Caco-2 (cell line): ENCODE data around the gene FRMD4A. TPM values are rescaled to one million over a fixed set of nuclear protein-coding genes. Genes with fewer than 3 reads are reported as not detected.

Source experiments
- Bru-seq: library from RNA; stranded (reverse); fragments of 400-500 nt; gene quantifications from one replicate; lab custom pipeline; 2021; lab: Mats Ljungman, UMichigan
- BruChase-seq, 2 experiments: library from RNA; stranded (reverse); fragments of 400-500 nt; gene quantifications; one replicate each; lab custom pipeline; 2021; lab: Mats Ljungman, UMichigan
- BruUV-seq: library from RNA; stranded (reverse); fragments of 400-500 nt; replicated peaks from 2 replicates; lab custom pipeline; 2021; lab: Mats Ljungman, UMichigan
- CTCF ChIA-PET: fragments of 300-600 bp; sonication (Branson Sonifier 250); formaldehyde crosslinking; loops from one replicate; lab custom pipeline; 2022; ENCODE audit warnings: antibody characterized with exemption; lab: Charles Lee
- POLR2A ChIA-PET: fragments of 300-600 bp; sonication (Branson Sonifier 250); formaldehyde crosslinking; loops from one replicate; lab custom pipeline; 2022; ENCODE audit warnings: antibody characterized with exemption; lab: Charles Lee
- DNase-seq, 2 experiments: peaks; one replicate each; pipeline versions ENCODE4 v3.0.0 to v3.0.0-alpha.2; 2020 to 2022
- H3K27me3 ChIP-seq: replicated peaks from 2 replicates; pipeline ENCODE4 v1.6.0; 2011; ENCODE audit warnings: low read length; ENCODE audit not compliant: control insufficient read depth, insufficient read depth
- H3K36me3 ChIP-seq: 2 replicates; pipeline ENCODE4 v1.5.1; 2011; ENCODE audit warnings: low read length; ENCODE audit not compliant: control insufficient read depth, insufficient read depth
- H3K4me1 ChIP-seq: fragments of 250-450 bp; sonication (Bioruptor Pico); 2 replicates; pipeline ENCODE4 v1.5.1; 2020; ENCODE audit warnings: mild to moderate bottlenecking
- H3K4me3 ChIP-seq: 2 replicates; pipeline ENCODE4 v1.5.1; 2011; ENCODE audit warnings: low read depth, mild to moderate bottlenecking, control low read depth, low read length
- H3K9me3 ChIP-seq: fragments of 250-450 bp; sonication (Bioruptor Pico); 2 replicates; pipeline ENCODE4 v1.5.1; 2020; ENCODE audit warnings: mild to moderate bottlenecking, moderate library complexity
- H3K27ac Mint-ChIP-seq: one replicate; pipeline ENCODE4 v1.8.0; 2022; ENCODE audit warnings: mixed read lengths; ENCODE audit not compliant: unreplicated experiment
- H3K27me3 Mint-ChIP-seq: one replicate; pipeline ENCODE4 v1.8.0; 2022; ENCODE audit warnings: mixed read lengths; ENCODE audit not compliant: insufficient read depth, unreplicated experiment
- H3K36me3 Mint-ChIP-seq: one replicate; pipeline ENCODE4 v1.8.0; 2022; ENCODE audit warnings: mild to moderate bottlenecking, mixed read lengths; ENCODE audit not compliant: insufficient read depth, unreplicated experiment
- H3K4me1 Mint-ChIP-seq: one replicate; pipeline ENCODE4 v1.8.0; 2022; ENCODE audit warnings: low read depth, mixed read lengths; ENCODE audit not compliant: unreplicated experiment
- H3K4me3 Mint-ChIP-seq: one replicate; pipeline ENCODE4 v1.8.0; 2022; ENCODE audit warnings: mild to moderate bottlenecking, moderate library complexity, mixed read lengths; ENCODE audit not compliant: unreplicated experiment
- H3K9me3 Mint-ChIP-seq: one replicate; pipeline ENCODE4 v1.8.0; 2022; ENCODE audit warnings: mixed read lengths; ENCODE audit not compliant: unreplicated experiment
- intact Hi-C: fragments of 100-400 bp; cut with micrococcal nuclease; formaldehyde crosslinking; loops from one replicate; pipeline ENCODE4 v1.10.0; 2022; ENCODE audit not compliant: unreplicated experiment
- long read RNA-seq: library from polyadenylated mRNA; stranded (forward); transcript quantifications from one replicate; pipeline ENCODE4 v2.0.0, GENCODE V29; 2022
- total RNA-seq: library from RNA; stranded (reverse); gene quantifications from 2 replicates; pipeline ENCODE4 v1.2.3, GENCODE V29; 2022
- TF ChIP-seq, protein P1 (sequence below), 2 experiments: fragments of 200-600 bp in 1 of 2; IDR thresholded peaks; 1 replicate in 1 of 2; 2 replicates in 1 of 2; pipeline versions ENCODE4 v1.5.1 to v1.8.0; 2011 to 2022; ENCODE audit warnings: antibody characterized with exemption in 1 of 2, control low read depth in 1 of 2, inconsistent platforms in 1 of 2, low read depth in 1 of 2, low read length in 1 of 2, mild to moderate bottlenecking in 1 of 2, moderate library complexity in 1 of 2; ENCODE audit not compliant: insufficient read depth in 1 of 2, severe bottlenecking in 1 of 2, unreplicated experiment in 1 of 2

The FRMD4A gene
- total RNA-seq (50.2 and 52.1 TPM in 2 replicates), Bru-seq, nascent RNA (percentile 53 among the genes with signal in this experiment), BruChase-seq, experiment 1, labeled RNA remaining after a 2-hour chase (percentile 57 among the genes with signal in this experiment), BruChase-seq, experiment 2, labeled RNA remaining after a 6-hour chase (percentile 50 among the genes with signal in this experiment)
- long read RNA-seq, partial matches to known transcripts: 11 of 35 reads
- long read RNA-seq, other reads (novel, unspliced or antisense): 22 of 35 reads

GRCh38 chr10:14330388-14331061, at the start of gene FRMD4A:
Gene FRMD4A (minus strand): TSS chr10:14330924.
- no peaks in the 10 kb centered on the region for H3K4me1 Mint-ChIP-seq
- ChIA-PET POLR2A (no interaction called here), CTCF (interaction anchor here (0.7 kb wide), 1 partner anchor 134 kb away, joined by 3 read pairs; no protein-coding TSS in a partner anchor)
- H3K36me3 Mint-ChIP-seq: no peaks in the 10 kb centered on the region
- H3K9me3 Mint-ChIP-seq: no peaks in the 10 kb centered on the region
- no peaks in the 10 kb centered on the region for H3K4me1 ChIP-seq
- DNase-seq: no peak
- no peak within 1 kb of the TSS for H3K4me3 ChIP-seq
- intact Hi-C loops: no loop called here
- no peak within 1 kb of the TSS for H3K27ac Mint-ChIP-seq
- peaks cover 21% of the 10 kb centered on the region for H3K27me3 Mint-ChIP-seq
- H3K4me3 Mint-ChIP-seq: no peak within 1 kb of the TSS
- BruUV-seq: no TSS peak
- no peaks in the 10 kb centered on the region for H3K36me3 ChIP-seq
- H3K27me3 ChIP-seq: no peaks in the 10 kb centered on the region
- no peaks in the 10 kb centered on the region for H3K9me3 ChIP-seq
- TF ChIP-seq, protein P1, sequence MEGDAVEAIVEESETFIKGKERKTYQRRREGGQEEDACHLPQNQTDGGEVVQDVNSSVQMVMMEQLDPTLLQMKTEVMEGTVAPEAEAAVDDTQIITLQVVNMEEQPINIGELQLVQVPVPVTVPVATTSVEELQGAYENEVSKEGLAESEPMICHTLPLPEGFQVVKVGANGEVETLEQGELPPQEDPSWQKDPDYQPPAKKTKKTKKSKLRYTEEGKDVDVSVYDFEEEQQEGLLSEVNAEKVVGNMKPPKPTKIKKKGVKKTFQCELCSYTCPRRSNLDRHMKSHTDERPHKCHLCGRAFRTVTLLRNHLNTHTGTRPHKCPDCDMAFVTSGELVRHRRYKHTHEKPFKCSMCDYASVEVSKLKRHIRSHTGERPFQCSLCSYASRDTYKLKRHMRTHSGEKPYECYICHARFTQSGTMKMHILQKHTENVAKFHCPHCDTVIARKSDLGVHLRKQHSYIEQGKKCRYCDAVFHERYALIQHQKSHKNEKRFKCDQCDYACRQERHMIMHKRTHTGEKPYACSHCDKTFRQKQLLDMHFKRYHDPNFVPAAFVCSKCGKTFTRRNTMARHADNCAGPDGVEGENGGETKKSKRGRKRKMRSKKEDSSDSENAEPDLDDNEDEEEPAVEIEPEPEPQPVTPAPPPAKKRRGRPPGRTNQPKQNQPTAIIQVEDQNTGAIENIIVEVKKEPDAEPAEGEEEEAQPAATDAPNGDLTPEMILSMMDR (IDR thresholded peaks at IDR 0.05; ENCODE audit: insufficient read depth in 1 of 2, low read depth in 1 of 2, low read length in 1 of 2, severe bottlenecking in 1 of 2, unreplicated experiment in 1 of 2): no peak

DNA sequence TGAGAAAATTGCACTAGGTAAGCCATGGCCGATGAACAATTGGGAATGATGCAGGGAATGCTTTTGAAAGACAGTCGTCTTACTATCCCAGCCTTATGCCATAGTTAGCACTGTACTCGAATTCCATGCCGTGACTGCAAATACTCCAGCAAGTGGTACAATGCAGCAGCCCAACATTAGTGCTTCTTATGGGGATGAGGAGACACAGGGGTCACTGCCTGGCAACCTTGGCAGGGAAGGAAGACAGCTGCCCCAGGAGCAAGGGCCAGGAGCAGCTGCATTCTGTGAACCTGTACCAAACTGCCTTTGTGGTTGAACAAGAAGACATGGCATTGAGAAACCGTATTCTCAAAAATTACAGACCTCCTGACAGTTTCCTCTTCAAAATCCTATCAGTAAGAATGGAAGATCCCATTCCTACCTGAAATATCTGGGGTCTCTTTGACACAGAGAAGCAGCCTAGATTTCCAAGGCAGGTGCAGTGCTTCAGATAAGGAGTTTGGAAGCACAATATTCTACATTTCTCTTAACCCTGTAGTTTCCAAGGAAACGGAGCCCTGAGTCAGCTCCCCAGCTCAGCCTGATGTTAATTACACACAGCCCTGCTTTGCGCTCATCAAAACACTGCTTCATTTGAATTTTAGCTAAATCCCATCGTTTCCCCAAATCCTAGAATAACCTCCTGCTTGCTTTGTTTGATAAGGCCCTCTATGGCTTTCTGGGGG, 49.0 kb upstream of the FRMD4A start:
- peaks cover 27% of the 10 kb centered on the region for H3K4me1 ChIP-seq
- Mint-ChIP-seq H3K27ac (no peak overlapping the region), H3K27me3 (no peaks in the 10 kb centered on the region), H3K4me1 (peaks cover 31% of the 10 kb centered on the region), H3K36me3 (no peaks in the 10 kb centered on the region), H3K4me3 (no peak overlapping the region), H3K9me3 (peaks cover 10% of the 10 kb centered on the region)
- no peak for DNase-seq
- ChIA-PET CTCF (no interaction called here), POLR2A (no interaction called here)
- BruUV-seq: no TSS peak
- H3K36me3 ChIP-seq: no peaks in the 10 kb centered on the region
- H3K4me3 ChIP-seq: no peak overlapping the region
- TF ChIP-seq, protein P1 (IDR thresholded peaks at IDR 0.05; ENCODE audit: insufficient read depth in 1 of 2, low read depth in 1 of 2, low read length in 1 of 2, severe bottlenecking in 1 of 2, unreplicated experiment in 1 of 2): no peak
- H3K27me3 ChIP-seq: no peaks in the 10 kb centered on the region
- intact Hi-C loops: loop anchor here (5.0 kb wide), 1 partner anchor 98 kb away; no protein-coding TSS in a partner anchor
- H3K9me3 ChIP-seq: no peaks in the 10 kb centered on the region

GRCh38 chr10:14378387-14378960, 47.8 kb upstream of the FRMD4A start:
- no peak overlapping the region for H3K4me3 Mint-ChIP-seq
- H3K9me3 ChIP-seq: no peaks in the 10 kb centered on the region
- no peaks in the 10 kb centered on the region for H3K36me3 ChIP-seq
- no peaks in the 10 kb centered on the region for H3K27me3 Mint-ChIP-seq
- peak in 1 of 2 experiments; percentile 16 for DNase-seq
- H3K27me3 ChIP-seq: no peaks in the 10 kb centered on the region
- no peak overlapping the region for H3K27ac Mint-ChIP-seq
- H3K4me1 Mint-ChIP-seq: peaks cover 31% of the 10 kb centered on the region
- ChIA-PET POLR2A (no interaction called here), CTCF (interaction anchor here (1.1 kb wide), 1 partner anchor 134 kb away, joined by 3 read pairs; no protein-coding TSS in a partner anchor)
- H3K9me3 Mint-ChIP-seq: peaks cover 10% of the 10 kb centered on the region
- H3K4me3 ChIP-seq: no peak overlapping the region
- BruUV-seq: no TSS peak
- no peaks in the 10 kb centered on the region for H3K36me3 Mint-ChIP-seq
- peaks cover 27% of the 10 kb centered on the region for H3K4me1 ChIP-seq
- intact Hi-C loops: loop anchor here (5.0 kb wide), 1 partner anchor 99 kb away; no protein-coding TSS in a partner anchor
- TF ChIP-seq, protein P1 (IDR thresholded peaks at IDR 0.05; ENCODE audit: insufficient read depth in 1 of 2, low read depth in 1 of 2, low read length in 1 of 2, severe bottlenecking in 1 of 2, unreplicated experiment in 1 of 2): no peak
